DOHH2 (cell line): ENCODE data around the gene HOXB13.

Source experiments
- H3F3A ChIP-seq: fragments of 200-600 bp; sonication (generic), shearing (Covaris generic); 2 replicates; pipeline ENCODE4 v1.6.0; 2016; ENCODE audit warnings: antibody characterized with exemption, mild to moderate bottlenecking; ENCODE audit not compliant: control insufficient read depth, insufficient read depth
- H3K27ac ChIP-seq: fragments of 200-600 bp; sonication (generic); 2 replicates; pipeline ENCODE4 v1.5.1; 2014; ENCODE audit warnings: low read depth, mild to moderate bottlenecking, low read length, moderate library complexity
- H3K27me3 ChIP-seq: fragments of 200-600 bp; sonication (generic); 2 replicates; pipeline ENCODE4 v1.6.1; 2014; ENCODE audit warnings: mild to moderate bottlenecking, low read length, mixed read lengths; ENCODE audit not compliant: control insufficient read depth
- H3K36me3 ChIP-seq: fragments of 200-600 bp; sonication (generic); 2 replicates; pipeline ENCODE4 v1.6.1; 2014; ENCODE audit warnings: mild to moderate bottlenecking, low read length, moderate library complexity, mixed read lengths; ENCODE audit not compliant: control insufficient read depth
- H3K4me1 ChIP-seq: fragments of 200-600 bp; sonication (generic); 2 replicates; pipeline ENCODE4 v1.6.1; 2014; ENCODE audit warnings: mild to moderate bottlenecking, low read length, mixed read lengths; ENCODE audit not compliant: control insufficient read depth
- H3K4me2 ChIP-seq: fragments of 200-600 bp; sonication (generic); 2 replicates; pipeline ENCODE4 v1.6.0; 2014; ENCODE audit warnings: mild to moderate bottlenecking, low read length, moderate library complexity
- H3K4me3 ChIP-seq: fragments of 200-600 bp; sonication (generic); 2 replicates; pipeline ENCODE4 v1.5.1; 2014; ENCODE audit warnings: mild to moderate bottlenecking, low read length, mixed read lengths
- H3K79me2 ChIP-seq: fragments of 200-600 bp; sonication (generic); 2 replicates; pipeline ENCODE4 v1.6.1; 2014; ENCODE audit warnings: mild to moderate bottlenecking, low read length, mixed read lengths; ENCODE audit not compliant: control insufficient read depth
- H3K9me2 ChIP-seq: fragments of 200-600 bp; sonication (generic); replicated peaks from 2 replicates; pipeline ENCODE4 v1.6.1; 2014; ENCODE audit warnings: mild to moderate bottlenecking, low read length, mixed read lengths; ENCODE audit not compliant: control insufficient read depth
- H3K9me3 ChIP-seq: fragments of 200-600 bp; sonication (generic); 2 replicates; pipeline ENCODE4 v1.6.1; 2014; ENCODE audit warnings: antibody characterized with exemption, low read length, mixed read lengths; ENCODE audit not compliant: control insufficient read depth, insufficient read depth
- H4K20me1 ChIP-seq: fragments of 200-600 bp; sonication (generic); 2 replicates; pipeline ENCODE4 v1.6.0; 2014; ENCODE audit warnings: low read depth, mild to moderate bottlenecking, antibody characterized with exemption, low read length, moderate library complexity; ENCODE audit not compliant: control insufficient read depth, insufficient read depth
- CTCF ChIP-seq: fragments of 200-600 bp; sonication (generic); IDR thresholded peaks from one replicate; pipeline ENCODE4 v1.5.1; 2014; ENCODE audit warnings: antibody characterized with exemption, mild to moderate bottlenecking, low read depth, low read length; ENCODE audit not compliant: poor library complexity, severe bottlenecking
- EZH2phosphoT487 ChIP-seq: fragments of 200-600 bp; sonication (generic); IDR thresholded peaks from 2 replicates; pipeline ENCODE4 v1.6.1; 2017; ENCODE audit warnings: borderline replicate concordance, mild to moderate bottlenecking, antibody characterized with exemption, low read length, moderate library complexity, mixed read lengths

HOXB13 gene

GRCh38 chr17:48751172-48751571, 22.6 kb upstream of the HOXB13 start:
- Histone ChIP-seq H3K4me1 (no peaks in the 10 kb centered on the region), H3K4me2 (no peak overlapping the region), H3K4me3 (no peak overlapping the region), H3K79me2 (no peaks in the 10 kb centered on the region), H3K9me3 (no peaks in the 10 kb centered on the region), H3K27me3 (peaks cover 71% of the 10 kb centered on the region), H3K9me2 (no peaks in the 10 kb centered on the region), H3K27ac (no peak overlapping the region), H3F3A (no peaks in the 10 kb centered on the region), H3K36me3 (no peaks in the 10 kb centered on the region), H4K20me1 (no peaks in the 10 kb centered on the region)
- TF ChIP-seq CTCF, result no peak
- no peak for TF ChIP-seq EZH2phosphoT487

- no peaks in the 10 kb centered on the region for H3K4me1 ChIP-seq
- H3K4me2 ChIP-seq, result no peak overlapping the region
- peaks cover 79% of the 10 kb centered on the region for H3K27me3 ChIP-seq
- no peaks in the 10 kb centered on the region for H4K20me1 ChIP-seq
- no peaks in the 10 kb centered on the region for H3F3A ChIP-seq
- TF ChIP-seq EZH2phosphoT487 (no peak), CTCF (no peak)
- no peaks in the 10 kb centered on the region for H3K79me2 ChIP-seq
- no peaks in the 10 kb centered on the region for H3K9me3 ChIP-seq
- H3K4me3 ChIP-seq, result no peak overlapping the region
- no peaks in the 10 kb centered on the region for H3K9me2 ChIP-seq
- H3K36me3 ChIP-seq, result no peaks in the 10 kb centered on the region
- no peak overlapping the region for H3K27ac ChIP-seq
Measured at GRCh38 chr17:48749621-48750553, 21.3 kb upstream of the HOXB13 start.

GRCh38 chr17:48748718-48749566, 20.4 kb upstream of the HOXB13 start:
- H3K9me2 ChIP-seq, result no peaks in the 10 kb centered on the region
- H3F3A ChIP-seq, result no peaks in the 10 kb centered on the region
- TF ChIP-seq CTCF (no peak), EZH2phosphoT487 (no peak)
- no peaks in the 10 kb centered on the region for H3K36me3 ChIP-seq
- H3K4me2 ChIP-seq, result no peak overlapping the region
- no peaks in the 10 kb centered on the region for H3K4me1 ChIP-seq
- H3K4me3 ChIP-seq, result no peak overlapping the region
- no peaks in the 10 kb centered on the region for H3K9me3 ChIP-seq
- no peak overlapping the region for H3K27ac ChIP-seq
- no peaks in the 10 kb centered on the region for H4K20me1 ChIP-seq
- H3K27me3 ChIP-seq, result peaks cover 74% of the 10 kb centered on the region
- H3K79me2 ChIP-seq, result no peaks in the 10 kb centered on the region
